SU-DHL-6 (cell line): ENCODE results near the gene NDUFA12.

Experiments used
- EZH2phosphoT487 ChIP-seq: fragments of 200-600 bp; sonication (generic), shearing (Covaris generic); conservative IDR thresholded peaks from 2 replicates; pipeline ENCODE4 v1.6.1; 2018; ENCODE audit warnings: mild to moderate bottlenecking, antibody characterized with exemption, low read length, moderate library complexity, mixed read lengths
- TF ChIP-seq, protein P1 (sequence below): fragments of 200-600 bp; sonication (generic); IDR thresholded peaks from one replicate; pipeline ENCODE4 v1.5.1; 2017; ENCODE audit warnings: antibody characterized with exemption, mild to moderate bottlenecking, low read length, moderate library complexity; ENCODE audit not compliant: insufficient read depth, poor library complexity, severe bottlenecking

DNA sequence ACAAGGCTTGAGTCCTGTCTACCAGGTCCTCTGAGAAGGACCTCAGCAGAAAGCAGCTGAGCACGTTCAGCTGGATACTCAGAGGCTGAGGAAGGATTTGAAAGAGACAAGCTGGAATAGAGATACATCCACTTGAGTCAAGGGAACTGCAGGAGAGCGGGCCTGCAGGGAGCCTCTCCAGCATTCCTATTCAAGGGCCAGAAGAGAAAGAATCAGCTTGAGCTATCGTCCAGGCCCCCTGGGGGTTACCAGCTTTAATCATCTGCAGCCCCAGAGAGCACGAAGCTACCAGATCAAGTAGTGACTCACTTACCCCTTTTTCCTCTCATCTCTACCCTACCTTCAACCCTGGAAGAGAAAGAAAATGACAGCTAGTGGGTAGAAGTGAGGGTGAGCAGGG is 80.9 kb downstream of the NDUFA12 start:
- TF ChIP-seq, protein P1, sequence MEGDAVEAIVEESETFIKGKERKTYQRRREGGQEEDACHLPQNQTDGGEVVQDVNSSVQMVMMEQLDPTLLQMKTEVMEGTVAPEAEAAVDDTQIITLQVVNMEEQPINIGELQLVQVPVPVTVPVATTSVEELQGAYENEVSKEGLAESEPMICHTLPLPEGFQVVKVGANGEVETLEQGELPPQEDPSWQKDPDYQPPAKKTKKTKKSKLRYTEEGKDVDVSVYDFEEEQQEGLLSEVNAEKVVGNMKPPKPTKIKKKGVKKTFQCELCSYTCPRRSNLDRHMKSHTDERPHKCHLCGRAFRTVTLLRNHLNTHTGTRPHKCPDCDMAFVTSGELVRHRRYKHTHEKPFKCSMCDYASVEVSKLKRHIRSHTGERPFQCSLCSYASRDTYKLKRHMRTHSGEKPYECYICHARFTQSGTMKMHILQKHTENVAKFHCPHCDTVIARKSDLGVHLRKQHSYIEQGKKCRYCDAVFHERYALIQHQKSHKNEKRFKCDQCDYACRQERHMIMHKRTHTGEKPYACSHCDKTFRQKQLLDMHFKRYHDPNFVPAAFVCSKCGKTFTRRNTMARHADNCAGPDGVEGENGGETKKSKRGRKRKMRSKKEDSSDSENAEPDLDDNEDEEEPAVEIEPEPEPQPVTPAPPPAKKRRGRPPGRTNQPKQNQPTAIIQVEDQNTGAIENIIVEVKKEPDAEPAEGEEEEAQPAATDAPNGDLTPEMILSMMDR: no peak
- TF ChIP-seq EZH2phosphoT487: no peak
